Measurements from ENCODE around the gene TEX11. TPM values are rescaled to one million over a fixed set of nuclear protein-coding genes. Genes with fewer than 3 reads are reported as not detected.

TEX11 gene
- total RNA-seq, 4 donors from 2014 or later: not detected

GRCh38 chrX:70498129-70498528 lies 410.4 kb downstream of the TEX11 start:
- Histone ChIP-seq H3K4me1 (no peaks in the 10 kb centered on the region), H3K27ac (replicated peaks in 1 of 4) (no peak overlapping the region), H3K9me3 (no peaks in the 10 kb centered on the region), H3K27me3 (no peaks in the 10 kb centered on the region), H3K4me3 (no peak overlapping the region), H3K36me3 (peaks cover 0 to 64% (median 52%) of the 10 kb centered on the region in 4 donors)
- no peak for TF ChIP-seq EP300 (IDR thresholded peaks at IDR 0.05)
- no peak for DNase-seq (ENCODE audit: extremely low spot score)
- intact Hi-C loops (cut with DNase I): no loop called here
- 77% methylated on average over 2 of the region's 2 CpGs for WGBS

- no peaks in the 10 kb centered on the region for H3K4me1 ChIP-seq
- H3K27ac ChIP-seq (replicated peaks in 1 of 4): no peak overlapping the region
- intact Hi-C loops (cut with DNase I): no loop called here
- no peaks in the 10 kb centered on the region for H3K9me3 ChIP-seq
- no peaks in the 10 kb centered on the region for H3K27me3 ChIP-seq
- 100% methylated on average over 1 of the region's 3 CpGs for WGBS
- peaks cover 0 to 69% (median 59%) of the 10 kb centered on the region in 4 donors for H3K36me3 ChIP-seq
- DNase-seq (ENCODE audit: extremely low spot score): no peak
- TF ChIP-seq POLR2A (IDR thresholded peaks at IDR 0.05; ENCODE audit: low read depth): no peak
- TF ChIP-seq CTCF (IDR thresholded peaks at IDR 0.05): no peak
- no peak for TF ChIP-seq POLR2AphosphoS5 (IDR thresholded peaks at IDR 0.05)
- TF ChIP-seq EP300 (IDR thresholded peaks at IDR 0.05): no peak
- no peak overlapping the region for H3K4me3 ChIP-seq
Observed at GRCh38 chrX:70497026-70497425, 411.5 kb downstream of the TEX11 start.

GRCh38 chrX:70496491-70496890 lies 412.0 kb downstream of the TEX11 start:
- Histone ChIP-seq H3K36me3 (peaks cover 0 to 68% (median 55%) of the 10 kb centered on the region in 4 donors), H3K27ac (replicated peaks in 1 of 4) (no peak overlapping the region), H3K4me3 (no peak overlapping the region), H3K9me3 (no peaks in the 10 kb centered on the region), H3K27me3 (no peaks in the 10 kb centered on the region), H3K4me1 (no peaks in the 10 kb centered on the region)
- intact Hi-C loops (cut with DNase I): no loop called here
- TF ChIP-seq POLR2AphosphoS5 (IDR thresholded peaks at IDR 0.05): no peak
- no peak for TF ChIP-seq CTCF (IDR thresholded peaks at IDR 0.05)
- no peak for TF ChIP-seq EP300 (IDR thresholded peaks at IDR 0.05)
- no peak for TF ChIP-seq POLR2A (IDR thresholded peaks at IDR 0.05; ENCODE audit: low read depth)
- DNase-seq (ENCODE audit: extremely low spot score): no peak
- WGBS: 59% methylated on average over 2 of the region's 5 CpGs

- 68% methylated on average over 4 of the region's 4 CpGs for WGBS
- no peak for DNase-seq (ENCODE audit: extremely low spot score)
- intact Hi-C loops (cut with DNase I): no loop called here
- no peak overlapping the region for H3K27ac ChIP-seq (replicated peaks in 1 of 4)
- H3K36me3 ChIP-seq: peaks cover 0 to 50% (median 38%) of the 10 kb centered on the region in 4 donors
- no peak overlapping the region for H3K4me3 ChIP-seq
- no peaks in the 10 kb centered on the region for H3K9me3 ChIP-seq
- H3K4me1 ChIP-seq: no peaks in the 10 kb centered on the region
- TF ChIP-seq POLR2A (IDR thresholded peaks at IDR 0.05; ENCODE audit: low read depth) (no peak), CTCF (IDR thresholded peaks at IDR 0.05) (no peak), POLR2AphosphoS5 (IDR thresholded peaks at IDR 0.05) (no peak), EP300 (IDR thresholded peaks at IDR 0.05) (no peak)
- no peaks in the 10 kb centered on the region for H3K27me3 ChIP-seq
Observed at GRCh38 chrX:70494441-70494840, 414.1 kb downstream of the TEX11 start.

- TF ChIP-seq EP300 (IDR thresholded peaks at IDR 0.05) (no peak), CTCF (IDR thresholded peaks at IDR 0.05) (no peak), POLR2A (IDR thresholded peaks at IDR 0.05; ENCODE audit: low read depth) (no peak)
- H3K9me3 ChIP-seq: no peaks in the 10 kb centered on the region
- WGBS: 37% methylated on average over 2 of the region's 2 CpGs
- H3K27ac ChIP-seq (replicated peaks in 1 of 4): no peak overlapping the region
- intact Hi-C loops (cut with DNase I): no loop called here
- no peak overlapping the region for H3K4me3 ChIP-seq
- H3K36me3 ChIP-seq: peaks cover 0 to 23% (median 17%) of the 10 kb centered on the region in 4 donors
- H3K27me3 ChIP-seq: no peaks in the 10 kb centered on the region
- no peaks in the 10 kb centered on the region for H3K4me1 ChIP-seq
- DNase-seq (ENCODE audit: extremely low spot score): no peak
Observed at GRCh38 chrX:70488856-70489255, 419.7 kb downstream of the TEX11 start.

All from esophagus muscularis mucosa (tissue), 4 donors.